Measurements from ENCODE around the gene SETDB1.

DNA sequence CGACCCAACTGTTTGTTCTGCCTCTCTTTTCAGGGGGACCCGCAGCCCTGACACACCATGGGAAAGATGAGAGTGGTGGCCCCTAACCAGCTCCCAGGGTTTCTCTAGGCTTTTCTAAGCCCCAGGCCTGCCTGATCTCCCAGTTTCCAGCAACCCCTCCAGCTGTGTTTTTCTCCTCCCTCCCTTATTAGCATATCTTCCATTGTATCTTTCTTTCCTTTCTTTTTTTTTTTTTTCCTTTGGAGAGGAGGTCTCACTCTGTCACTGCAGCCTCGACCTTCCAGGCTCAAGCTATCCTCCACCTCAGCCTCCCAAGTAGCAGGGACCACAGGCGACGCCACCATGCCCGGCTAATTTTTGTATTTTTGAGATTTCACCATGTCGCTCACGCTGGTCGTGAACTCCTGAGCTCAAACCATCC is 50.2 kb downstream of the SETDB1 start:
- TF ChIP-seq ARNT (IDR thresholded peaks at IDR 0.05), result no peak
- TF ChIP-seq BHLHE40 (IDR thresholded peaks at IDR 0.05; ENCODE audit: borderline replicate concordance), result no peak
- TF ChIP-seq HDGF (IDR thresholded peaks at IDR 0.05; ENCODE audit: borderline replicate concordance), result no peak
- TF ChIP-seq FOXK2 (IDR thresholded peaks at IDR 0.05), result no peak
- no peak for TF ChIP-seq TARDBP (IDR thresholded peaks at IDR 0.05)
- TF ChIP-seq ZNF384 (IDR thresholded peaks at IDR 0.05), result no peak
- TF ChIP-seq NFRKB (IDR thresholded peaks at IDR 0.05), result no peak
- no peak for TF ChIP-seq SP1 (IDR thresholded peaks at IDR 0.05)
- TF ChIP-seq, protein P1, sequence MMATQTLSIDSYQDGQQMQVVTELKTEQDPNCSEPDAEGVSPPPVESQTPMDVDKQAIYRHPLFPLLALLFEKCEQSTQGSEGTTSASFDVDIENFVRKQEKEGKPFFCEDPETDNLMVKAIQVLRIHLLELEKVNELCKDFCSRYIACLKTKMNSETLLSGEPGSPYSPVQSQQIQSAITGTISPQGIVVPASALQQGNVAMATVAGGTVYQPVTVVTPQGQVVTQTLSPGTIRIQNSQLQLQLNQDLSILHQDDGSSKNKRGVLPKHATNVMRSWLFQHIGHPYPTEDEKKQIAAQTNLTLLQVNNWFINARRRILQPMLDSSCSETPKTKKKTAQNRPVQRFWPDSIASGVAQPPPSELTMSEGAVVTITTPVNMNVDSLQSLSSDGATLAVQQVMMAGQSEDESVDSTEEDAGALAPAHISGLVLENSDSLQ (IDR thresholded peaks at IDR 0.05), result no peak
- TF ChIP-seq LEF1 (IDR thresholded peaks at IDR 0.05; ENCODE audit: borderline replicate concordance), result no peak
- no peak for TF ChIP-seq FOXM1 (IDR thresholded peaks at IDR 0.05; ENCODE audit: borderline replicate concordance)
- TF ChIP-seq SUZ12 (IDR thresholded peaks at IDR 0.05), result no peak

All from HEK293T (cell line).